ENCODE results near the gene MYO7A. TPM values are rescaled to one million over a fixed set of nuclear protein-coding genes. Genes with fewer than 3 reads are reported as not detected.

The MYO7A gene
- total and polyA plus RNA-seq, 2 experiments from 2014 or later, result 1.8 to 5.4 TPM

DNA sequence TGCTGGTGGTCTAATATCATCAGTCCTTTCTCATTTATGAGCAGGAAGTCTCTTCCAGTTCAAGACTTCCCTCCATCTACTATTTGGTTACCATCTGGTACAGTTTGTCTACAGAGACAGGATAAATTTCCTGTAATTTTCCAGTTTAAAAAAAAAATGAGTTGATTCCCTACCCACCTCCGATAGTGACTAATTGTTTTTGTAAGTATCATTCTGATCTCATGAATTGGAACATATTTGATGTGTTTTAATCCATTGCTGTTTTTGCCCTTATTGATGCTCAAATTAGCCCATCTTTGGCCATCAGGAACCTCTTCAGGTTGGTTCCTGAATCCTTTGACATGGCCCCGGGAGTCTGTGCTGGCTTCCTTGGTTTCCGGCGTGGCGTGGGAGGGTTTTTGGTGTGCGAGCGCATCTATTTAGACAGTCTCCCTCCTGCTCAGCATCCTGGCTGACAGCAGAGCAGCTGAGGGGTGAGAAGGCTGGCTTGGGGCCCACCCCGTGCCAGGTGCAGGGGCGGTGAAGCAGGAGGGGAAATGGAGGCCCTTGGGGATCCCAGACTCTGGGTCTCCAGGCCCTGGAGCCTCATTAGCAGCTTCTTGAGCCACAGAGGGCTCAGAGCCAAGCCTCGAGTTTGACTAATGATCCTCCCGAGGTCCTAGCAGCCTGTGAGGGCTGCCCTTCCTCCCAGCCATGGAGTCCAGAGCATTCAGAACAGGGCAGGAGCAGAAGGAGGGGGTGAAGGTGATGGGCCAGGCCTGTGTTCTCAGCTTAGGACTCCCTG, 18.6 kb upstream of the MYO7A start (continued):
- TF ChIP-seq, protein P1, sequence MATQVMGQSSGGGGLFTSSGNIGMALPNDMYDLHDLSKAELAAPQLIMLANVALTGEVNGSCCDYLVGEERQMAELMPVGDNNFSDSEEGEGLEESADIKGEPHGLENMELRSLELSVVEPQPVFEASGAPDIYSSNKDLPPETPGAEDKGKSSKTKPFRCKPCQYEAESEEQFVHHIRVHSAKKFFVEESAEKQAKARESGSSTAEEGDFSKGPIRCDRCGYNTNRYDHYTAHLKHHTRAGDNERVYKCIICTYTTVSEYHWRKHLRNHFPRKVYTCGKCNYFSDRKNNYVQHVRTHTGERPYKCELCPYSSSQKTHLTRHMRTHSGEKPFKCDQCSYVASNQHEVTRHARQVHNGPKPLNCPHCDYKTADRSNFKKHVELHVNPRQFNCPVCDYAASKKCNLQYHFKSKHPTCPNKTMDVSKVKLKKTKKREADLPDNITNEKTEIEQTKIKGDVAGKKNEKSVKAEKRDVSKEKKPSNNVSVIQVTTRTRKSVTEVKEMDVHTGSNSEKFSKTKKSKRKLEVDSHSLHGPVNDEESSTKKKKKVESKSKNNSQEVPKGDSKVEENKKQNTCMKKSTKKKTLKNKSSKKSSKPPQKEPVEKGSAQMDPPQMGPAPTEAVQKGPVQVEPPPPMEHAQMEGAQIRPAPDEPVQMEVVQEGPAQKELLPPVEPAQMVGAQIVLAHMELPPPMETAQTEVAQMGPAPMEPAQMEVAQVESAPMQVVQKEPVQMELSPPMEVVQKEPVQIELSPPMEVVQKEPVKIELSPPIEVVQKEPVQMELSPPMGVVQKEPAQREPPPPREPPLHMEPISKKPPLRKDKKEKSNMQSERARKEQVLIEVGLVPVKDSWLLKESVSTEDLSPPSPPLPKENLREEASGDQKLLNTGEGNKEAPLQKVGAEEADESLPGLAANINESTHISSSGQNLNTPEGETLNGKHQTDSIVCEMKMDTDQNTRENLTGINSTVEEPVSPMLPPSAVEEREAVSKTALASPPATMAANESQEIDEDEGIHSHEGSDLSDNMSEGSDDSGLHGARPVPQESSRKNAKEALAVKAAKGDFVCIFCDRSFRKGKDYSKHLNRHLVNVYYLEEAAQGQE (IDR thresholded peaks at IDR 0.05; ENCODE audit: unreplicated experiment), result no peak

DNA sequence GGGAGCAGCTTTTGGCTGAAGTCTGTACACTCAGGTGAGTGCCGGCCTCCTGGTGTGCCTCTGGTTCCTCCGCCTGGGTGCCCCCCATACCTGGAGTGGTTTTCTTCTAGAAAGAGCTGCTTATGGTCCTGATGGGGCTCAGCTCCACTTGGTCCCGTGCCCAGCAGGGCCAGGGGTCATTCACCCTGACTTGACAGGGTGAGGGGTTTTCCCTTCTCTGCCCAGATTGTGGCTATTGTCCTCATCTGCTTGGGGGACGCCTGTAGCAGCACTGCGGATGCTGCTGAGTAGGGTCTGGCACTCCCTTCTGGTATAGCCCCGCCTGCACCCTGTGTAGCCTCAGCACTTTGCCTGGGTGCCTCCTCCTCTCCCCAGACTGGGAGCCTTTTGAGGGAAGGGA, 17.2 kb upstream of the MYO7A start:
- Histone ChIP-seq H3K79me2 (replicated peaks; ENCODE audit: insufficient read depth) (no peaks in the 10 kb centered on the region), H3K27me3 (ENCODE audit: insufficient read depth) (no peaks in the 10 kb centered on the region), H3K4me2 (no peak overlapping the region), H3F3A (replicated peaks; ENCODE audit: low read depth) (no peaks in the 10 kb centered on the region), H3K4me3 (no peak overlapping the region), H3K4me1 (ENCODE audit: insufficient read depth) (no peaks in the 10 kb centered on the region), H3K36me3 (ENCODE audit: insufficient read depth) (no peaks in the 10 kb centered on the region), H4K20me1 (replicated peaks; ENCODE audit: insufficient read depth) (no peaks in the 10 kb centered on the region), H2AFZ (no peak overlapping the region), H3K27ac (ENCODE audit: low read depth) (no peak overlapping the region), H3K9me2 (ENCODE audit: insufficient read depth) (no peaks in the 10 kb centered on the region)
- no peak for DNase-seq (ENCODE audit: low spot score)
- H3K4me1 Mint-ChIP-seq, result peaks cover 8% of the 10 kb centered on the region
- H3K27ac Mint-ChIP-seq, result no peak overlapping the region
- H3K4me3 Mint-ChIP-seq, result no peak overlapping the region
- no peaks in the 10 kb centered on the region; the same call in 2 of the 3 replicates for H3K36me3 Mint-ChIP-seq (ENCODE audit: low read depth)
- H3K27me3 Mint-ChIP-seq (ENCODE audit: insufficient read depth, low read depth, poor library complexity), result peaks cover 17% of the 10 kb centered on the region
- no peaks in the 10 kb centered on the region for H3K9me3 Mint-ChIP-seq
- no peak for ATAC-seq
- TF ChIP-seq, protein P1 (IDR thresholded peaks at IDR 0.05; ENCODE audit: unreplicated experiment), result no peak
- TF ChIP-seq, protein P2, sequence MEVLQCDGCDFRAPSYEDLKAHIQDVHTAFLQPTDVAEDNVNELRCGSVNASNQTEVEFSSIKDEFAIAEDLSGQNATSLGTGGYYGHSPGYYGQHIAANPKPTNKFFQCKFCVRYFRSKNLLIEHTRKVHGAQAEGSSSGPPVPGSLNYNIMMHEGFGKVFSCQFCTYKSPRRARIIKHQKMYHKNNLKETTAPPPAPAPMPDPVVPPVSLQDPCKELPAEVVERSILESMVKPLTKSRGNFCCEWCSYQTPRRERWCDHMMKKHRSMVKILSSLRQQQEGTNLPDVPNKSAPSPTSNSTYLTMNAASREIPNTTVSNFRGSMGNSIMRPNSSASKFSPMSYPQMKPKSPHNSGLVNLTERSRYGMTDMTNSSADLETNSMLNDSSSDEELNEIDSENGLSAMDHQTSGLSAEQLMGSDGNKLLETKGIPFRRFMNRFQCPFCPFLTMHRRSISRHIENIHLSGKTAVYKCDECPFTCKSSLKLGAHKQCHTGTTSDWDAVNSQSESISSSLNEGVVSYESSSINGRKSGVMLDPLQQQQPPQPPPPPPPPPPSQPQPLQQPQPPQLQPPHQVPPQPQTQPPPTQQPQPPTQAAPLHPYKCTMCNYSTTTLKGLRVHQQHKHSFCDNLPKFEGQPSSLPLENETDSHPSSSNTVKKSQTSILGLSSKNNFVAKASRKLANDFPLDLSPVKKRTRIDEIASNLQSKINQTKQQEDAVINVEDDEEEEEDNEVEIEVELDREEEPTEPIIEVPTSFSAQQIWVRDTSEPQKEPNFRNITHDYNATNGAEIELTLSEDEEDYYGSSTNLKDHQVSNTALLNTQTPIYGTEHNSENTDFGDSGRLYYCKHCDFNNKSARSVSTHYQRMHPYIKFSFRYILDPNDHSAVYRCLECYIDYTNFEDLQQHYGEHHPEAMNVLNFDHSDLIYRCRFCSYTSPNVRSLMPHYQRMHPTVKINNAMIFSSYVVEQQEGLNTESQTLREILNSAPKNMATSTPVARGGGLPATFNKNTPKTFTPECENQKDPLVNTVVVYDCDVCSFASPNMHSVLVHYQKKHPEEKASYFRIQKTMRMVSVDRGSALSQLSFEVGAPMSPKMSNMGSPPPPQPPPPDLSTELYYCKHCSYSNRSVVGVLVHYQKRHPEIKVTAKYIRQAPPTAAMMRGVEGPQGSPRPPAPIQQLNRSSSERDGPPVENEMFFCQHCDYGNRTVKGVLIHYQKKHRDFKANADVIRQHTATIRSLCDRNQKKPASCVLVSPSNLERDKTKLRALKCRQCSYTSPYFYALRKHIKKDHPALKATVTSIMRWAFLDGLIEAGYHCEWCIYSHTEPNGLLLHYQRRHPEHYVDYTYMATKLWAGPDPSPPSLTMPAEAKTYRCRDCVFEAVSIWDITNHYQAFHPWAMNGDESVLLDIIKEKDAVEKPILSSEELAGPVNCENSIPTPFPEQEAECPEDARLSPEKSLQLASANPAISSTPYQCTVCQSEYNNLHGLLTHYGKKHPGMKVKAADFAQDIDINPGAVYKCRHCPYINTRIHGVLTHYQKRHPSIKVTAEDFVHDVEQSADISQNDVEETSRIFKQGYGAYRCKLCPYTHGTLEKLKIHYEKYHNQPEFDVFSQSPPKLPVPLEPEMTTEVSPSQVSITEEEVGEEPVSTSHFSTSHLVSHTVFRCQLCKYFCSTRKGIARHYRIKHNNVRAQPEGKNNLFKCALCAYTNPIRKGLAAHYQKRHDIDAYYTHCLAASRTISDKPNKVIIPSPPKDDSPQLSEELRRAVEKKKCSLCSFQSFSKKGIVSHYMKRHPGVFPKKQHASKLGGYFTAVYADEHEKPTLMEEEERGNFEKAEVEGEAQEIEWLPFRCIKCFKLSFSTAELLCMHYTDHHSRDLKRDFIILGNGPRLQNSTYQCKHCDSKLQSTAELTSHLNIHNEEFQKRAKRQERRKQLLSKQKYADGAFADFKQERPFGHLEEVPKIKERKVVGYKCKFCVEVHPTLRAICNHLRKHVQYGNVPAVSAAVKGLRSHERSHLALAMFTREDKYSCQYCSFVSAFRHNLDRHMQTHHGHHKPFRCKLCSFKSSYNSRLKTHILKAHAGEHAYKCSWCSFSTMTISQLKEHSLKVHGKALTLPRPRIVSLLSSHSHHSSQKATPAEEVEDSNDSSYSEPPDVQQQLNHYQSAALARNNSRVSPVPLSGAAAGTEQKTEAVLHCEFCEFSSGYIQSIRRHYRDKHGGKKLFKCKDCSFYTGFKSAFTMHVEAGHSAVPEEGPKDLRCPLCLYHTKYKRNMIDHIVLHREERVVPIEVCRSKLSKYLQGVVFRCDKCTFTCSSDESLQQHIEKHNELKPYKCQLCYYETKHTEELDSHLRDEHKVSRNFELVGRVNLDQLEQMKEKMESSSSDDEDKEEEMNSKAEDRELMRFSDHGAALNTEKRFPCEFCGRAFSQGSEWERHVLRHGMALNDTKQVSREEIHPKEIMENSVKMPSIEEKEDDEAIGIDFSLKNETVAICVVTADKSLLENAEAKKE (CRISPR knock-in tag; IDR thresholded peaks at IDR 0.05), result no peak
- no peak for TF ChIP-seq JUNB (IDR thresholded peaks at IDR 0.05; ENCODE audit: unreplicated experiment)
- no peak for TF ChIP-seq POLR2AphosphoS5 (IDR thresholded peaks at IDR 0.05; ENCODE audit: low read depth)
- no peak for TF ChIP-seq NANOG (IDR thresholded peaks at IDR 0.05; ENCODE audit: borderline replicate concordance)
- no peak for TF ChIP-seq ZNF331 (CRISPR knock-in tag; IDR thresholded peaks at IDR 0.05; ENCODE audit: low read depth)
- TF ChIP-seq CREB1 (CRISPR knock-in tag; IDR thresholded peaks at IDR 0.05; ENCODE audit: low read depth), result no peak
- TF ChIP-seq ZNF114 (CRISPR knock-in tag; IDR thresholded peaks at IDR 0.05), result no peak
- TF ChIP-seq, protein P3, sequence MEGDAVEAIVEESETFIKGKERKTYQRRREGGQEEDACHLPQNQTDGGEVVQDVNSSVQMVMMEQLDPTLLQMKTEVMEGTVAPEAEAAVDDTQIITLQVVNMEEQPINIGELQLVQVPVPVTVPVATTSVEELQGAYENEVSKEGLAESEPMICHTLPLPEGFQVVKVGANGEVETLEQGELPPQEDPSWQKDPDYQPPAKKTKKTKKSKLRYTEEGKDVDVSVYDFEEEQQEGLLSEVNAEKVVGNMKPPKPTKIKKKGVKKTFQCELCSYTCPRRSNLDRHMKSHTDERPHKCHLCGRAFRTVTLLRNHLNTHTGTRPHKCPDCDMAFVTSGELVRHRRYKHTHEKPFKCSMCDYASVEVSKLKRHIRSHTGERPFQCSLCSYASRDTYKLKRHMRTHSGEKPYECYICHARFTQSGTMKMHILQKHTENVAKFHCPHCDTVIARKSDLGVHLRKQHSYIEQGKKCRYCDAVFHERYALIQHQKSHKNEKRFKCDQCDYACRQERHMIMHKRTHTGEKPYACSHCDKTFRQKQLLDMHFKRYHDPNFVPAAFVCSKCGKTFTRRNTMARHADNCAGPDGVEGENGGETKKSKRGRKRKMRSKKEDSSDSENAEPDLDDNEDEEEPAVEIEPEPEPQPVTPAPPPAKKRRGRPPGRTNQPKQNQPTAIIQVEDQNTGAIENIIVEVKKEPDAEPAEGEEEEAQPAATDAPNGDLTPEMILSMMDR (conservative IDR thresholded peaks at IDR 0.05; ENCODE audit: low read depth in 2 of 2), result no peak
